ENCODE measurements around the gene ZNF98. TPM values are rescaled to one million over a fixed set of nuclear protein-coding genes. Genes with fewer than 3 reads are reported as not detected.

The ZNF98 gene
- not detected in 2 replicates for total RNA-seq
- polyA plus RNA-seq: not detected in 2 replicates

- no peak within 1 kb of the TSS for H3K27ac ChIP-seq
- no peaks in the 10 kb centered on the region for H3K27me3 ChIP-seq
- H3K4me1 ChIP-seq (ENCODE audit: low read depth): no peaks in the 10 kb centered on the region
- DNase-seq (ENCODE audit: low read depth in 1 of 2, low spot score in 1 of 2): peak in 1 of 2 donors; percentile 7
- TF ChIP-seq CTCF (IDR thresholded peaks at IDR 0.05; ENCODE audit: low read depth, low read length): no peak
- H3K36me3 ChIP-seq: no peaks in the 10 kb centered on the region
- H3K9me3 ChIP-seq (ENCODE audit: low read depth): no peaks in the 10 kb centered on the region
- H3K4me3 ChIP-seq: no peak within 1 kb of the TSS
These were observed at the start of gene ZNF98 for GRCh38 chr19:22422211-22422610. Gene ZNF98, minus strand, starts transcription at chr19:22422346. Its CDS starts 122 bp downstream, at chr19:22422224.

GRCh38 chr19:22446605-22447004 lies 24.5 kb upstream of the ZNF98 start:
- no peak for DNase-seq (ENCODE audit: low read depth in 1 of 2, low spot score in 1 of 2)
- H3K4me3 ChIP-seq: no peak overlapping the region
- no peak for TF ChIP-seq CTCF (IDR thresholded peaks at IDR 0.05; ENCODE audit: low read depth, low read length)
- no peak overlapping the region for H3K27ac ChIP-seq
- no peaks in the 10 kb centered on the region for H3K36me3 ChIP-seq
- no peaks in the 10 kb centered on the region for H3K27me3 ChIP-seq
- H3K9me3 ChIP-seq (ENCODE audit: low read depth): no peaks in the 10 kb centered on the region
- H3K4me1 ChIP-seq (ENCODE audit: low read depth): no peaks in the 10 kb centered on the region

- Histone ChIP-seq H3K27ac (no peak overlapping the region), H3K4me1 (ENCODE audit: low read depth) (no peaks in the 10 kb centered on the region), H3K4me3 (no peak overlapping the region), H3K36me3 (no peaks in the 10 kb centered on the region), H3K27me3 (no peaks in the 10 kb centered on the region), H3K9me3 (ENCODE audit: low read depth) (no peaks in the 10 kb centered on the region)
- no peak for TF ChIP-seq CTCF (IDR thresholded peaks at IDR 0.05; ENCODE audit: low read depth, low read length)
- no peak for DNase-seq (ENCODE audit: low read depth in 1 of 2, low spot score in 1 of 2)
These were observed 15.9 kb upstream of the ZNF98 start for GRCh38 chr19:22438011-22438410.

- no peak overlapping the region for H3K27ac ChIP-seq
- no peak overlapping the region for H3K4me3 ChIP-seq
- no peaks in the 10 kb centered on the region for H3K36me3 ChIP-seq
- DNase-seq (ENCODE audit: low read depth in 1 of 2, low spot score in 1 of 2): no peak
- no peaks in the 10 kb centered on the region for H3K9me3 ChIP-seq (ENCODE audit: low read depth)
- no peak for TF ChIP-seq CTCF (IDR thresholded peaks at IDR 0.05; ENCODE audit: low read depth, low read length)
- no peaks in the 10 kb centered on the region for H3K27me3 ChIP-seq
- no peaks in the 10 kb centered on the region for H3K4me1 ChIP-seq (ENCODE audit: low read depth)
These were observed 6.1 kb upstream of the ZNF98 start for GRCh38 chr19:22427960-22428913.

GRCh38 chr19:22427547-22427946 lies 5.4 kb upstream of the ZNF98 start:
- Histone ChIP-seq H3K9me3 (ENCODE audit: low read depth) (no peaks in the 10 kb centered on the region), H3K4me3 (no peak overlapping the region), H3K27me3 (no peaks in the 10 kb centered on the region)

More at GRCh38 chr19:22427547-22427946, 5.4 kb upstream of the ZNF98 start:
- Histone ChIP-seq H3K36me3 (no peaks in the 10 kb centered on the region), H3K4me1 (ENCODE audit: low read depth) (no peaks in the 10 kb centered on the region), H3K27ac (no peak overlapping the region)
- TF ChIP-seq CTCF (IDR thresholded peaks at IDR 0.05; ENCODE audit: low read depth, low read length): no peak
- DNase-seq (ENCODE audit: low read depth in 1 of 2, low spot score in 1 of 2): no peak
